Large intestine (tissue), 3 donors: ENCODE data around the gene BZW2. TPM values are rescaled to one million over a fixed set of nuclear protein-coding genes. Genes with fewer than 3 reads are reported as not detected.
"Not testable (repeated sequence)": the region's sequence is repeated elsewhere in the genome, so short reads cannot be mapped to it uniquely, and the experiment has no call there.

Experiments
- DNase-seq, 2 donors: peaks; one replicate each; pipeline versions ENCODE4 v3.0.0 to v3.0.0-alpha.2; 2013
- H3K27ac ChIP-seq: one replicate; pipeline ENCODE4 v1.5.1; 2013; ENCODE audit warnings: low read length
- H3K27me3 ChIP-seq: 2 replicates; pipeline ENCODE4 v1.6.1; 2013; ENCODE audit warnings: low read length; ENCODE audit not compliant: control insufficient read depth, insufficient read depth
- H3K36me3 ChIP-seq: 2 replicates; pipeline ENCODE4 v1.6.1; 2013; ENCODE audit warnings: low read length; ENCODE audit not compliant: control insufficient read depth, insufficient read depth
- H3K4me1 ChIP-seq: one replicate; pipeline ENCODE4 v1.6.1; 2013; ENCODE audit warnings: low read length; ENCODE audit not compliant: control insufficient read depth, insufficient read depth
- H3K4me3 ChIP-seq: one replicate; pipeline ENCODE4 v1.5.1; 2013; ENCODE audit warnings: low read length
- H3K9me3 ChIP-seq: one replicate; pipeline ENCODE4 v1.6.1; 2013; ENCODE audit warnings: mild to moderate bottlenecking, low read depth, low read length, moderate library complexity; ENCODE audit not compliant: control insufficient read depth
- WGBS: methylation state at CpG from one replicate; pipeline ENCODE4 v1.1.5; 2013; ENCODE audit warnings: low lambda C conversion rate; ENCODE audit not compliant: insufficient coverage; 5-methylcytosine and 5-hydroxymethylcytosine counted together
- polyA plus RNA-seq: library from polyadenylated mRNA; unstranded; fragments of 120-200 nt; gene quantifications from one replicate; pipeline ENCODE4 v1.2.1, GENCODE V29; 2013

Gene BZW2
- polyA plus RNA-seq, 1 donor: 69.7 TPM

- H3K27ac ChIP-seq: no peak overlapping the region
- H3K36me3 ChIP-seq: no peaks in the 10 kb centered on the region
- H3K4me1 ChIP-seq: peaks cover 6% of the 10 kb centered on the region
- DNase-seq: no peak
- no peak overlapping the region for H3K4me3 ChIP-seq
- no CpG with 5 or more reads among the region's 7 CpGs for WGBS
- H3K27me3 ChIP-seq: no peaks in the 10 kb centered on the region
- no peaks in the 10 kb centered on the region for H3K9me3 ChIP-seq
These were observed 6.2 kb downstream of the BZW2 start for GRCh38 chr7:16652240-16652583.

- Histone ChIP-seq H3K4me3 (no peak overlapping the region), H3K9me3 (no peaks in the 10 kb centered on the region), H3K36me3 (no peaks in the 10 kb centered on the region), H3K4me1 (peaks cover 3% of the 10 kb centered on the region), H3K27me3 (no peaks in the 10 kb centered on the region), H3K27ac (no peak overlapping the region)
- DNase-seq: no peak
- WGBS: 83% methylated on average over 1 of the region's 2 CpGs
These were observed 6.9 kb downstream of the BZW2 start for GRCh38 chr7:16652888-16653287.

- H3K36me3 ChIP-seq: no peaks in the 10 kb centered on the region
- H3K9me3 ChIP-seq: no peaks in the 10 kb centered on the region
- DNase-seq: no peak
- H3K4me3 ChIP-seq: no peak overlapping the region
- peaks cover 5% of the 10 kb centered on the region for H3K4me1 ChIP-seq
- H3K27ac ChIP-seq: no peak overlapping the region
- no peaks in the 10 kb centered on the region for H3K27me3 ChIP-seq
These were observed 9.4 kb downstream of the BZW2 start for GRCh38 chr7:16655394-16655793.

GRCh38 chr7:16656141-16656540, 10.2 kb downstream of the BZW2 start:
- DNase-seq: no peak

GRCh38 chr7:16657656-16658279, 11.8 kb downstream of the BZW2 start:
- peak; percentile 47 to 62 for DNase-seq
- H3K36me3 ChIP-seq: no peaks in the 10 kb centered on the region
- H3K9me3 ChIP-seq: no peaks in the 10 kb centered on the region
- peaks cover 13% of the 10 kb centered on the region for H3K4me1 ChIP-seq
- no peaks in the 10 kb centered on the region for H3K27me3 ChIP-seq
- H3K4me3 ChIP-seq: no peak overlapping the region
- no CpG with 5 or more reads among the region's 4 CpGs for WGBS
- H3K27ac ChIP-seq: peak overlapping the region; percentile 28

More at GRCh38 chr7:16656141-16656540, 10.2 kb downstream of the BZW2 start:
- H3K27me3 ChIP-seq: no peaks in the 10 kb centered on the region
- H3K36me3 ChIP-seq: no peaks in the 10 kb centered on the region
- peaks cover 10% of the 10 kb centered on the region for H3K4me1 ChIP-seq
- H3K9me3 ChIP-seq: no peaks in the 10 kb centered on the region
- no CpG with 5 or more reads among the region's 1 CpG for WGBS
- H3K4me3 ChIP-seq: no peak overlapping the region
- H3K27ac ChIP-seq: no peak overlapping the region

GRCh38 chr7:16659854-16660497, 14.0 kb downstream of the BZW2 start:
- H3K27ac ChIP-seq, H3K4me3 ChIP-seq, H3K9me3 ChIP-seq, DNase-seq, H3K36me3 ChIP-seq, H3K27me3 ChIP-seq: not testable (repeated sequence)
- peaks cover 13% of the 10 kb centered on the region for H3K4me1 ChIP-seq
- WGBS: 89% methylated on average over 1 of the region's 8 CpGs

GRCh38 chr7:16660702-16661464, 14.9 kb downstream of the BZW2 start:
- WGBS: no CpG with 5 or more reads among the region's 5 CpGs
- DNase-seq: peak; percentile 69 to 88
- Histone ChIP-seq H3K36me3 (no peaks in the 10 kb centered on the region), H3K27ac (peak overlapping the region; percentile 66), H3K9me3 (no peaks in the 10 kb centered on the region), H3K27me3 (no peaks in the 10 kb centered on the region), H3K4me1 (peaks cover 13% of the 10 kb centered on the region), H3K4me3 (no peak overlapping the region)

- H3K27me3 ChIP-seq: no peaks in the 10 kb centered on the region
- peak overlapping the region; percentile 66 for H3K27ac ChIP-seq
- WGBS: no CpG with 5 or more reads among the region's 1 CpG
- H3K4me1 ChIP-seq: peaks cover 13% of the 10 kb centered on the region
- H3K9me3 ChIP-seq: no peaks in the 10 kb centered on the region
- H3K36me3 ChIP-seq: peaks cover 8% of the 10 kb centered on the region
- no peak overlapping the region for H3K4me3 ChIP-seq
- no peak for DNase-seq
These were observed 15.9 kb downstream of the BZW2 start for GRCh38 chr7:16661924-16662323.

GRCh38 chr7:16667355-16667754, 21.4 kb downstream of the BZW2 start:
- peaks cover 16% of the 10 kb centered on the region for H3K4me1 ChIP-seq
- WGBS: 100% methylated on average over 1 of the region's 3 CpGs
- no peaks in the 10 kb centered on the region for H3K9me3 ChIP-seq
- H3K27me3 ChIP-seq: no peaks in the 10 kb centered on the region
- peaks cover 12% of the 10 kb centered on the region for H3K36me3 ChIP-seq
- H3K4me3 ChIP-seq: no peak overlapping the region
- no peak for DNase-seq
- H3K27ac ChIP-seq: peak overlapping the region; percentile 91

- Histone ChIP-seq H3K9me3 (no peaks in the 10 kb centered on the region), H3K27ac (peak overlapping the region; percentile 91), H3K36me3 (peaks cover 12% of the 10 kb centered on the region), H3K27me3 (no peaks in the 10 kb centered on the region), H3K4me3 (no peak overlapping the region), H3K4me1 (peaks cover 16% of the 10 kb centered on the region)
- 100% methylated on average over 1 of the region's 11 CpGs for WGBS
- DNase-seq: peak; percentile 91 to 93
These were observed 22.3 kb downstream of the BZW2 start for GRCh38 chr7:16668049-16668858.
